ENCODE measurements around the gene ADAM22.

GRCh38 chr7:88073626-88074025, 139.6 kb downstream of the ADAM22 start:
- TF ChIP-seq CTCF (IDR thresholded peaks at IDR 0.05) (no peak), POLR2A (IDR thresholded peaks at IDR 0.05) (no peak)
